DND-41 (cell line): Measurements from ENCODE around the gene SLAMF1.

Experiments used
- CTCF ChIP-seq: IDR thresholded peaks from 2 replicates; pipeline ENCODE4 v1.5.1; 2012; ENCODE audit warnings: borderline replicate concordance, low read length, moderate library complexity, mild to moderate bottlenecking; ENCODE audit not compliant: poor library complexity, severe bottlenecking; ENCODE audit errors: extremely low read depth
- EZH2 ChIP-seq: IDR thresholded peaks from 3 replicates; pipeline ENCODE4 v1.6.1; 2012; ENCODE audit warnings: borderline replicate concordance, low read depth, mild to moderate bottlenecking, moderate library complexity, low read length, inconsistent platforms; ENCODE audit not compliant: severe bottlenecking

DNA sequence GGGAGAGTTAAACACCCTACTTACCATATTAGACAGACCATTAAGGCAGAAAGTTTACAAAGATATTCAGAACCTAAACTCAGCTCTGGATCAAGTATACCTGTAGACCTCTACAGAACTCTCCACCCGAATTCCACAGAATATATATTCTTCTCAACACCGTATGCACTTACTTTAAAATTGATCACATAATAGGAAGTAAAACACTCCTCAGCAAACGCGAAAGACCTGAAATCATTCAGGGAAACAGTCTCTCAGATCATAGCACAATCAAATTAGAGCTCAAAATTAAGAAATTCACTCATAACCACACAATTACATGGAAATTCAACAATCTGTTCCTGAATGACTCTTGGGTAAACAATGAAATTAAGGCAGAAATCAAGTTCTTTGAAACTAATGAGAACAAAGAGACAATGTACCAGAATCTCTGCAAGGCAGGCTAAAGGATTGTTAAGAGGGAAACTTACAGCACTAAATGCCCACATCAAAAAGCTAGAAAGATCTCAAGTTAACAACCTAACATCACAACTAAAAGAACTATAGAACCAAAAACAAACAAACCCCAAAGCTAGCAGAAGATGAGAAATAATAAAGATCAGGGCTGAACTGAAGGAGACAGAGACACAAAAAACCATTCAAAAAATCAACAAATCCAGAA lies 86.7 kb downstream of the SLAMF1 start:
- TF ChIP-seq EZH2 (no peak), CTCF (no peak)
